Neural progenitor cell (in vitro differentiated cells): Measurements from ENCODE around the gene CACNA1C.

Source experiments
- CTCF ChIP-seq: fragments of 200-600 bp; sonication (generic); IDR thresholded peaks from 2 replicates; pipeline ENCODE4 v1.5.1; 2017; ENCODE audit warnings: antibody characterized with exemption, mild to moderate bottlenecking
- EZH2phosphoT487 ChIP-seq: fragments of 200-600 bp; sonication (generic); IDR thresholded peaks from 2 replicates; pipeline ENCODE4 v1.6.1; 2017; ENCODE audit warnings: antibody characterized with exemption

DNA sequence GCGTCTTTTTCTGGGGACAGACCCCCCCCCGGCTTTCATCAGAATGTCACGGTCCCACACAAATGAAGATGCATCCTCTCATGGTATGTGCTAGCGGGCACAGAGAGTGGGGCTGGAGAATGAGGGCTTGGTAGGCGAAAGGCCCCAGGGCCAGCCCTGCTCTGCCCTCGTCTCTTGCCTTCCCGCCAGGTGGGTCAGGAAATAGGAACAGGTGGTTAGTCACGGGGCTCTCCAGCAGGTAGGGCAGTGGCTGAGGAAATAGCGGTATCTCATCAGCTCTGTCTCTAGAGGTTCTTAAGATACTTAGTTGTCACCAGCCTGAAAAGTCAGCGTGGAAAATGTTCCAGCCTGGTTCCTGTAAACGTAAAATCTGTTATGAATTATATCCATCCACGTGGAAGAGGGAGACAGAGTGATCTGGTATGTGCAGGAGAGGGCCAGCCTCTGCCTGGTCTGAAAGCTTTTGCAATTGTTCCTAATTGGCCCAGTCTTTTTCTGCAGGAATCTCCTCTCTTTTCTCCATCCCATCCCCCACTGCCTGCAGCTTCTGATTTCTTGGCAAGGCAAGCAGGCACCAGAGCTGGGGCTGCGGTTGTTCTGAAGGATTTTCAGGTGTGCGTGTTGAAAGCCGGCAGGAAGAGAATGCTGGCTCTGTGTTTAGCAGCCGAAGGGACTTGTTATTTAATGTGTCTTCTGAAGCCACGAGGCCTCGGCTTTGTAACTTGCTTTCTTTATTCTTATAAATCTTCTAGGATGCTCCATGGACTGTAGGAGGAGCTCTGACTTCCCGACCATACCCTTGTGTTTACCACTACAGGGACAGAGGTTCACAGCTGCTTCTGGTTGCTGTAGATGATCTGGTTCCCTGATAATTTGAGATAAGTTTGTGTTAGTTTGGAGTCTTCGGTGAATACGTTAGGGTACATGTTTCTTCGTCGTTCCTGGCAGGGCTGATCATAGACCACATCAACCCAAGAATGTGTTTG, 131.1 kb downstream of the CACNA1C start:
- peak; percentile 29 for TF ChIP-seq CTCF
- TF ChIP-seq EZH2phosphoT487: no peak
